Fibroblast of pulmonary artery (primary cell): ENCODE measurements around the gene KCNT2.

Experiments used
- DNase-seq: peaks from one replicate; pipeline ENCODE4 v3.0.0-alpha.2; 2010; ENCODE audit warnings: low read depth
- H3K4me3 ChIP-seq: replicated peaks from 2 replicates; pipeline ENCODE4 v1.5.1; 2011; ENCODE audit warnings: low read depth, mild to moderate bottlenecking, control low read depth, low read length, moderate library complexity
- TF ChIP-seq, protein P1 (sequence below): IDR thresholded peaks from 2 replicates; pipeline ENCODE4 v1.5.1; 2011; ENCODE audit warnings: mild to moderate bottlenecking, control low read depth, low read length, inconsistent platforms; ENCODE audit errors: missing control alignments

KCNT2 gene

DNA sequence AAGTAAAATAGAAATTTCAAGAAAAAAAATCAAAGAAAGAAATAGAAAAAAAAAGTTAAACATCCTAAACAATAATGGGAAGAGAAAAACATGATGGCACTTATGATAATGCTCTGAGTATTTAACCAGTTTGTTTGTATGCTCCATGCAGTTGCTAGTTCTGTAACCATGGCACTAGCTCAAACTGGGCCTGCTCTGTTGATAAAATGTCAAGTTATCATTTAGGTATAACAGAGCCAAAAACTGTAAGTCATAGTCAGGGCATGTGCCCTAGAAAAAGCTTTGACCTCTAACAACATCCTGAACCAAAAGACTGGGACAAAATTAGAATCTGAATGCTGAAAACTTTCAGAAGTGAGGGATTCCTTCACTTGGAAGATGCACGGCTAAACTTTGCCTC is 148.9 kb downstream of the KCNT2 start:
- H3K4me3 ChIP-seq = no peak overlapping the region
- peak; percentile 39 for DNase-seq
- TF ChIP-seq, protein P1, sequence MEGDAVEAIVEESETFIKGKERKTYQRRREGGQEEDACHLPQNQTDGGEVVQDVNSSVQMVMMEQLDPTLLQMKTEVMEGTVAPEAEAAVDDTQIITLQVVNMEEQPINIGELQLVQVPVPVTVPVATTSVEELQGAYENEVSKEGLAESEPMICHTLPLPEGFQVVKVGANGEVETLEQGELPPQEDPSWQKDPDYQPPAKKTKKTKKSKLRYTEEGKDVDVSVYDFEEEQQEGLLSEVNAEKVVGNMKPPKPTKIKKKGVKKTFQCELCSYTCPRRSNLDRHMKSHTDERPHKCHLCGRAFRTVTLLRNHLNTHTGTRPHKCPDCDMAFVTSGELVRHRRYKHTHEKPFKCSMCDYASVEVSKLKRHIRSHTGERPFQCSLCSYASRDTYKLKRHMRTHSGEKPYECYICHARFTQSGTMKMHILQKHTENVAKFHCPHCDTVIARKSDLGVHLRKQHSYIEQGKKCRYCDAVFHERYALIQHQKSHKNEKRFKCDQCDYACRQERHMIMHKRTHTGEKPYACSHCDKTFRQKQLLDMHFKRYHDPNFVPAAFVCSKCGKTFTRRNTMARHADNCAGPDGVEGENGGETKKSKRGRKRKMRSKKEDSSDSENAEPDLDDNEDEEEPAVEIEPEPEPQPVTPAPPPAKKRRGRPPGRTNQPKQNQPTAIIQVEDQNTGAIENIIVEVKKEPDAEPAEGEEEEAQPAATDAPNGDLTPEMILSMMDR = no peak

GRCh38 chr1:196454792-196455191 is 153.4 kb downstream of the KCNT2 start:
- H3K4me3 ChIP-seq = no peak overlapping the region
- TF ChIP-seq, protein P1 = no peak
- DNase-seq = no peak

- TF ChIP-seq, protein P1 = no peak
- H3K4me3 ChIP-seq = no peak overlapping the region
- DNase-seq = no peak
Observed at GRCh38 chr1:196451103-196451502, 157.1 kb downstream of the KCNT2 start.

DNA sequence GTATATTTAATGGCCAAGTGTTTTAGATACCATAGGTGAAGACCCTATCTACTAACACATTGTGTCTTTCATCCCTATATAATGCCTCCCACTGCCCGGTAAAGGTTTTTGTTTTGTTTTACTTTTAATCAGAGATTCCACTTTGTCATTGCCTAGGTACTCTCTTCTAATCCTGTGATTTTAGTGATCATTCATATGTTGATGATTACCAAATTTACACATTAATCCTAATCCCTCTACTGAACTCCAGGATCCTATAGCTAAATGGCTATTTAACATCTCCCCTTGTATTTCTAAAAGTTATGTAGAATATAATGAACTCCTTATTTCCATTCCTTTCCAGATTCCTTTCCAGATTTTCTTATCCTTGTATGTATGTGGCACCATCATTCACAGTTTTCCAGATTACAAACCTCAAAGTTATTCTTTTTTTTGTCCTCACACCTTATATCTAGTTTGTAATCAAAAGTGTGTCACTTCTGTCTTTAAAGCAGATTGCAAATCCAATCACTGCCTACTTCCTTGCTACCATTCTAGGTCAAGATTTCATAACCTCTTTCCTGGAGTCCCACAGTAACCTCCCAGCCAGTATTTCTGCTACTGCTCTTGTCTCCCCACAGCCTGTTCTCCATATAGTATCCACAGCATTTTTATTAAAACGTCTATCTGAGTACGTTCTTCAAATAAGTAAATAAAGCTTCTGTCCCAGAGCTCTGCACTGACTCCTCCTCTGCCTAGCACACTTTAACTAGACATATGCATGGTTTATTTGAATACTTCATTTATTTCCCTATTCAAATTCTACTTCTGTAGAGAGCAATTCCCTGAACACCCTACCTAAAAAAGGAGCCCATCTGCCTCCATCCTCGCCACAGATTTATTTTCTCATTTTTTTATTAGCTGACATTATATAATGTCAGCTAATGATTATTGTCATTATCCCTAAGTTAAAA is 157.8 kb downstream of the KCNT2 start:
- no peak overlapping the region for H3K4me3 ChIP-seq
- DNase-seq = peak; percentile 20
- TF ChIP-seq, protein P1 = no peak

DNA sequence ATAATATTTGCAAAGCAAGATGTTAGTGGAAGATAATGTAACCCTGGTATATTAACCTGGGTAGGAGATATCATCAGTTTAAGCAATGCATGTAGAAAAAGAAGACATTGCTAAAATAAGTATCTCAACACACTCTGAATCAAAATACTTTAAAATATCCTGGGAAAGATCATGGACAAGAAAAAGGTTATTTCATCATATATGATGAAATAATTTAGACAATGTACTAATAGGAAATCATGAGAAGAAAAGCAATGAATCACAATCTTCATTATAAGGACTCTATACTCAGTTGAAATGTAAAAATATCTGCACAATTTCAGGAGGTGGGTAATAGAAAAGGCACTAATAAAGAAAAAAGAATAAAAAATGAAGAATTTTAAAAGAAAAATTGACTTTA is 158.8 kb downstream of the KCNT2 start:
- peak; percentile 48 for DNase-seq
- no peak overlapping the region for H3K4me3 ChIP-seq
- TF ChIP-seq, protein P1 = no peak

DNA sequence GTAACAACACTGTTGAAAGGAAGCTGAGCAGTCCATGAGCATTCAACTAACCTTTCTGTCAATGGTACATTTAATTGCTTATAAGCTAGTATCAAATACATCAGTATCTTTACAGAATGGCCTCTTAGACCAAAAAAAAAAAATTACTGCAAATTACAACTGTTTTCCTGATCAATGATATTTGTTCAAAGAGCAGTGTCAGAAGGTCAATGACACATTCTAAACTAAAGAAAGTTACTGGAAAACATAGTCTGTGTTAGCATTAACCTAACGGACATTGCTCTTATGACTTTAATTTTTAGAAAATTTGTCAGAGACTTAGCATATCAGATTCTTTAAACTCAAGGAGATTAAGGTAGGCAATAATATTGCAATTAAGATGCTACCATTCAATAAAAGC is 162.5 kb downstream of the KCNT2 start:
- no peak overlapping the region for H3K4me3 ChIP-seq
- TF ChIP-seq, protein P1 = no peak
- no peak for DNase-seq
